GM19397 (cell line): ENCODE results near the gene GPATCH1.

ENCODE experiments used
- ATAC-seq: cut with Tn5 transposase; IDR thresholded peaks from one replicate; pipeline ENCODE4 v1.9.1; 2021; ENCODE audit warnings: mild to moderate bottlenecking, moderate library complexity; ENCODE audit not compliant: unreplicated experiment

The GPATCH1 gene

DNA sequence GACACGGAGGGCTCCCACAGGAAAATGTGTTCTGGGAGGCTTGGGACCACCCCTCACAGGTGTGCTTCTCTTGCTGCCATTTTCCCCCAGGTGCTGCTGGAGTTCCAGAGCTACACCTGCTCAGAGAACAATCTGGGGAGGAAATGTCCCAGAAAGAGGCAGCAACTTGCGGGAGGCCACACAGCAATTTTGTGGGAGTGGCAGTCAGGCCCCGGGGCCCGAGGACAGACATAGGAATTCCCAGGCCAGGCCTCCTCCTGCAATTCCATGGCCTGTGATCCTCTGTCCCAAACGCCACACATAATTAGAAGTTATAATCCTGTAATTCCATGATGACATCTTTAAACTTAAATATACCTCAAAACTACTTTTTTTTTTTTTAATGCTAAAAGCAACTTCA, 18.1 kb upstream of the GPATCH1 start:
- no peak for ATAC-seq

- no peak for ATAC-seq
These were observed 17.6 kb upstream of the GPATCH1 start for GRCh38 chr19:33063356-33063752.

- ATAC-seq = no peak
These were observed 17.1 kb upstream of the GPATCH1 start for GRCh38 chr19:33063753-33064457.

DNA sequence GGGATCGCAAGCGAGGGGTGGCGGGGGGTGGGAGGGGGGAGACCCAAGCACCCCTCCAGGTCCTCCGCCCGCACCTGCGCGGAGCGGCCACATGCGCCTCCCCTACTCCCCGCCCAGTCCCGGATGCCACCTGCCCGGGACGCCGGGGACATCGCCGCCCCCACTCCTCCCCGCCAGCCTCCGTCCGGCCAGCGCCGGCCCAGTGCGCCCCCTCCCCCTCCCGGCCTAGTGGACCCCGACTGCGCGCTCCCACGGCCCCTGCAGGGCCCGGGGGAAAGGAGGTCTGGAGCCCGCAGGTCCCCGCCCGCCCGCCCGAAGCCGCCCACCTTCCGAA, 16.6 kb upstream of the GPATCH1 start:
- ATAC-seq = peak; percentile 36

GRCh38 chr19:33064792-33065550, 16.0 kb upstream of the GPATCH1 start, which contains the start of gene RHPN2:
Gene RHPN2 (minus strand): TSS chr19:33064888. CDS start chr19:33064852, 36 bp downstream.
- ATAC-seq = peak; percentile 74

- ATAC-seq = no peak
These were observed 14.4 kb upstream of the GPATCH1 start for GRCh38 chr19:33066543-33066942.

DNA sequence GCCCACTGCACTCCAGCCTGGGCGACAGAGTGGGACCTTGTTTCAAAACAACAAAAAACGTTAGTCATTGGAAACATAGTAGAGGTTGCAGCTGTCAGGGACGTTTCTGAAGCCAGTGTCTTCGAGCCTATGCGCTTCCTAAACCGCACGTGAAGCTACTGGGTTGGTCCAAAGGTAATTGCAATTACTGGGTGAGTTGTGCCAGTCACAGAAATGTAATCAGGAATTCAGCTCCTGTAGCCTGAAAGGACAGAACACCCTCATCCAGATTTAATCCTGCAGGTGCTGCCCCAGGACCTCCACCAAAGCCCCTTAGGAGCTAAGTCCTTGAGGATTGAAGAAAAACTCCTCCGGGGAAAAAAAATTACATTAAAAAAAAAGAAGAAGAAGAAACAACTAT, 13.9 kb upstream of the GPATCH1 start:
- ATAC-seq = no peak

GRCh38 chr19:33071887-33072286, 9.1 kb upstream of the GPATCH1 start:
- no peak for ATAC-seq

GRCh38 chr19:33075519-33075918, 5.5 kb upstream of the GPATCH1 start:
- ATAC-seq = no peak

GRCh38 chr19:33085570-33086128, 4.7 kb downstream of the GPATCH1 start:
- no peak for ATAC-seq

DNA sequence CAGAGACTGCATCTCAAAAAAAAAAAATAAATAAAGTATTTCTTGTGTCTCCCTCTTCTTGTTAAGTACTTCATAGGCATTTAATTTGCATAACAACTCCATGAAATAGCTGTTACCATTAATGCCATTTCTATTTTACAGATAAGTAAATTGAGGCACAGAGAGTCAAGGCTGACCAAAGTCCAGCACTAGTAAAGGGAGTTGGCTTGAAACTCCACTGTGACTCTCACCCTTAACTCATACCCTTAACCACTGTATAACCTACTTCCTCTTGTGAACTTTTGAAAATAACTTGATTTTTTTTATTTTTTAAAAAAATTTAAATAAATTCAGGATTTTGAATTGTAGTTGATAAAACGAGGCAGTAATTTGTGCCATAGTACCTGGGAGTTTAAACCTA, 6.0 kb downstream of the GPATCH1 start:
- no peak for ATAC-seq

- no peak for ATAC-seq
These were observed 8.0 kb downstream of the GPATCH1 start for GRCh38 chr19:33089010-33089409.

DNA sequence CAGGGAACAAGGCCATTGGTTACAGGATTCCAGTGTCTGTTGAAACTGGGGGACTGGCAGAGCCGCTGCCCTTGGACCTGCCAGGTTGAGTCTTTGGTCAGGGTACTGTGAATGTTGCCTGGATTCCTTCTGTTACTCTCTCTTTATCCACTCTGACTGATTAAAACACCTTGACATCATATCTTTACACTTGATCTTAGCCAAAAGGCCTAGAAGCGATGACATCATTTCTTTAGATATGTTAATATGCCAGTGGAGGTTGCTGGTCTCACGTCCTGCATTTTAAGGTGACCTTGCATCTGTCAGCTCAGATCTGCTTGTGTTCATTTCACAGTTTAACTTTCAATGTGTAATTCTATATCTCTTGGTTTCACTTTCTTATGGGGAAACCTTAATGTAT, 9.2 kb downstream of the GPATCH1 start:
- no peak for ATAC-seq

DNA sequence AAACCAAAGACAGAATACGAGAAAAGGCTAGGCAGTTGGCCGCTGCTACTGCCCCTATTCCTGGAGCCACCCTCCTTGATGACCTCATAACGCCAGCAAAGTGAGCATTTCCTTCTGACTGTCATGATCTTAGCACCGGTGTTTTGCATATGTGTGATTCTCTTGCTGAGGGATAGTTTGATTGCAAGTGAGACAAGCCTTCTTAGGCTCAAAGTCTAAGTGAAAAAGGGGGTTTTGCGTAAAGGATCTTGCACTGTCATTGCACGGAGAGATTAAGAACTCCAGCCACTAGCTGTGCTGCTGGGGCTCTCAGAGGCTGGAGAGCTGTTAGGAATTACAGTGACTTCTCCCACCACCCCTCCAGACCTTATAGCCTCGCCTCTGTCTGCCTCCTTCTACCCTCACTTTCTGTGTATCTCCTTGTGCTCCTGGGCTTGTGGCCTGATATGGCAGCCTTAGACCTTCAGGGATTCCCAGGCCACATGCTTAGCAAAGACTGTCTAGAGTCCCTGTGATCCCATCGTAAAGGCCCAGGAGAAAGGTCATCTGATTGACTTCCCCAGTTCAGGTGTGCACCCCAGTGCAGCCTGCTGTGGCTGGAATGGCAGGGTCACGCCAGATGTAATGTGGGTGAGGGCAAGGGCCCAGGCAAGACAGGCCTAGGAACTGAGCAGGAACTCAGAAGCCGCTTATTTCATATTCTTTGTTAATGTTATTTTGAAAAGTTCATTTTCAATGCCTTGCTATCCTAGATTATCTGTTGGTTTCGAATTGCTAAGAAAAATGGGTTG, 12.6 kb downstream of the GPATCH1 start:
- no peak for ATAC-seq

DNA sequence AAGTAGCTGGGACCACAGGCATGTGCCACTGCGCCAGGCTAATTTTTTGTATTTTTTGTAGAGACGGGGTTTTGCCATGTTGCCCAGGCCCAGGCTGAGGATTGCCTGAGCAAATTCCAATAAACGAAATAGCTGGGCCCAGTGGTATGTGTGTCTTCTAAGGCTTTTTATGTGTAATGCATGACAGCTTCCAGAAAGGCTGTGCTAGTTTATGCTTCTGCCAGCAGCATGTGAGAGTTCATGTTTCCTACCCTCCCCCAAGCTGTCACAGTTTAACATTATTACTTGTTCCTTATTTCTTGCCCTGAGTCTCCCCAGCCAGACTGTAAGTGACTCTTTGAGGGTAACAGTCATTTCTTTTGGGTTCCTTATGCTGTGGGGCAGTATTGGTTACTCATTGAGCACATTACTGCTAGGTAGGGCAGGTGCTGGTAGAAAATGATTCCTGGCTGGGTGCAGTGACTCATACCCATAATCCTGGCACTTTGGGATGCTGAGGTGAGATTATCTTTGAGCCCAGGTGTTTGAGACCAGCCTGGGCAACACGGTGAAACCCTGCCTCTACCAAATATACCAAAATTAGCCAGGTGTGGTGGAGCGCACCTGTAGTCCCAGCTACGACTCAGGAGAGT, 13.6 kb downstream of the GPATCH1 start:
- no peak for ATAC-seq

DNA sequence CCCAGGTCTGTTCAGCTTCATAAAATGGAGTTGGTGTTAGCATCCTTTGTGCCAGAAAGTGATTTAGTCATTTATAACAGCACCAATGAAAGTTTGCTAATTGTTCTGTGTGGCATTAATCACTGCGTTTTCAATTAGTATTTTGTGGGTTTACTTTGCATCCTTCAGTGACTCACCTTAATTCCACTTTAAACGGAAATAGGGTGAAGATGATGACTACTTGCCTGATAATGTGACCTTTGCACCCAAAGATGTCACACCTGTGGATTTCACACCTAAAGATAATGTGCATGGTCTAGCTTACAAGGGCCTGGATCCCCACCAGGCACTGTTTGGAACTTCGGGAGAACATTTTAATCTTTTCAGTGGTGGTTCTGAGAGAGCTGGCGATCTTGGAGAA, 15.0 kb downstream of the GPATCH1 start:
- no peak for ATAC-seq

DNA sequence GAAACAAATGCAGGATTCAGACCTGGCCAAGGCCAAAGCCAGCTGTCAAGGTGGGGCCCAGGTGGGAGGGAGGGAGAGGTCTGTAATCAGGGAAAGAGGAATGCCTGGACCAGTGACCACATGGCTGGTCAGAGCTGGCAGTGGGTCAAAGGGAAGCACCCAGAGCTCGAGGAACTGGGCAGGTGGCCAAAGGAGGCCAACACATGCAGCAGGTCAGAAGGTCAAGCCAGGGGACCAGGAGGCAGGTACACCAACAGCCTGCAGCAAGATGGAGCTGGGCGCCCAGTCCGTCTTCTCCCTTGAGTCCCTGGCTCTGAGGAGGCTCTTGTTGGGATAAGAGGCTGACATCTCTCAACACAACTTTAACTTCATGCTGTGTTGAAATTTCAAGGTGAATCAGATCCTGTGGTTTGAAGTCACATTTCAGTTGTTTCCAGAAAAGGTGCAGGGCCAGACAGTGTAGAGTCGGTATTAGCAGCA, 17.1 kb downstream of the GPATCH1 start:
- no peak for ATAC-seq

- ATAC-seq = no peak
These were observed 20.1 kb downstream of the GPATCH1 start for GRCh38 chr19:33100894-33101644.

DNA sequence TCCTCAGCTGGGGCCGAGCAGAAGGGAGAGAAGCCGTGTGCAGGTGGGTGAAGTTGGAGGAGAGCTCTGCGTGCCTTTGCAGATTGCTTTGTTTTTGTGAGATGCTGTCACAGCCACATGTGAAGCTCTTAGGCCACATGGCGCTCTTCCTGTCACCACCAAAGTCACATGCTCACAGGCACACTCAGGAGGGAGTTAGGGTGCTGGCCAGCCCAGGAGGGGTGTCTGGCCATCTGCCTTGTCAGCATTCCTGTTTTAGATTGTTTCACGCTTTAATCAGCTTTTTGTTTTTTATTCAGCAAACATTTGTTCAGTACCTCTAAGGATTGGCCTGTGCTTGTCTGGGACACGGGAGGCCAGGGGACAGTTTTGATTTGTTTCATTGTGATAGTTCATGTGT, 21.9 kb downstream of the GPATCH1 start:
- no peak for ATAC-seq

GRCh38 chr19:33108161-33108560, 27.2 kb downstream of the GPATCH1 start:
- ATAC-seq = no peak
